SK-N-MC (cell line): ENCODE measurements around the gene ADGRB2.
"Not testable (repeated sequence)": the region's sequence is repeated elsewhere in the genome, so short reads cannot be mapped to it uniquely, and the experiment has no call there.

Experiments used
- DNase-seq: peaks from one replicate; pipeline ENCODE4 v3.0.0-alpha.2; 2011; ENCODE audit warnings: low read depth, low spot score
- H3K27ac ChIP-seq: fragments of 200-600 bp; sonication (generic); 2 replicates; pipeline ENCODE4 v1.5.1; 2016; ENCODE audit warnings: mixed run types
- H3K36me3 ChIP-seq: fragments of 200-600 bp; sonication (generic); 2 replicates; pipeline ENCODE4 v1.6.1; 2017; ENCODE audit warnings: antibody characterized with exemption, low read length, mixed read lengths; ENCODE audit not compliant: insufficient read depth
- H3K4me3 ChIP-seq: fragments of 200-600 bp; sonication (generic); 2 replicates; pipeline ENCODE4 v1.5.1; 2016
- H3K9ac ChIP-seq: fragments of 200-600 bp; sonication (generic); 2 replicates; pipeline ENCODE4 v1.8.0; 2017; ENCODE audit warnings: mixed run types, mixed read lengths; ENCODE audit not compliant: insufficient read length
- H3K9me3 ChIP-seq: fragments of 200-600 bp; sonication (generic); 2 replicates; pipeline ENCODE4 v1.6.1; 2017; ENCODE audit warnings: low read depth, mild to moderate bottlenecking, antibody characterized with exemption, low read length, moderate library complexity, mixed read lengths
- EZH2 ChIP-seq: fragments of 200-600 bp; sonication (generic); IDR thresholded peaks from one replicate; pipeline ENCODE4 v1.6.1; 2017; ENCODE audit warnings: antibody characterized with exemption
- FOXP2 ChIP-seq: optimal IDR thresholded peaks from 2 replicates; pipeline ENCODE3; 2011; ENCODE audit warnings: mild to moderate bottlenecking, moderate library complexity; ENCODE audit not compliant: insufficient read depth; ENCODE audit errors: extremely low read length, control extremely low read depth
- POLR2AphosphoS5 ChIP-seq: IDR thresholded peaks from 2 replicates; pipeline ENCODE4 v1.6.1; 2012; ENCODE audit warnings: mild to moderate bottlenecking, low read depth, low read length, borderline replicate concordance

Gene ADGRB2

DNA sequence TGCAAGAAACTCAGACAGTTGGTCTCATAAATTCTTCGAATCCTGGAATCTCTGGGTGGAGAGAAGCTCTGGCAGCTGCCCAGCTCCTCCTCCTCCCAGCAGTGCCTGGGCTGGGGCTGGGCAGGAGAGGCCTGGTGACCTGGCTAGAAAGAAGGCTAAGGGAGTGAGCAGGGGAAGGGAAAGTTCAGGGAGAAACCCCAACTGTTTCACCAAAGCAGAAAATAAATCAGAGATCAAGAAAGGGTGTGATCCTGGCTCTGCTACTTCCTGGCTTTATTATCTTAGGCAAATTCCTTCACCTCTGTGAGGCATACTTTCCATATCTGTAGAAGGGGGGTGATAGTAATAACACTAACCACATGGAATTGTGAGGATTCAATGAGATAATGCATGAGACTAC, 51.5 kb downstream of the ADGRB2 start:
- TF ChIP-seq FOXP2 = no peak
- TF ChIP-seq EZH2 = no peak
- TF ChIP-seq POLR2AphosphoS5 = no peak
- H3K36me3 ChIP-seq = no peaks in the 10 kb centered on the region
- H3K4me3 ChIP-seq = peak overlapping the region; percentile 61
- H3K27ac ChIP-seq = peak overlapping the region; percentile 81
- no peaks in the 10 kb centered on the region for H3K9me3 ChIP-seq
- DNase-seq = no peak
- H3K9ac ChIP-seq = peak overlapping the region; percentile 55

DNA sequence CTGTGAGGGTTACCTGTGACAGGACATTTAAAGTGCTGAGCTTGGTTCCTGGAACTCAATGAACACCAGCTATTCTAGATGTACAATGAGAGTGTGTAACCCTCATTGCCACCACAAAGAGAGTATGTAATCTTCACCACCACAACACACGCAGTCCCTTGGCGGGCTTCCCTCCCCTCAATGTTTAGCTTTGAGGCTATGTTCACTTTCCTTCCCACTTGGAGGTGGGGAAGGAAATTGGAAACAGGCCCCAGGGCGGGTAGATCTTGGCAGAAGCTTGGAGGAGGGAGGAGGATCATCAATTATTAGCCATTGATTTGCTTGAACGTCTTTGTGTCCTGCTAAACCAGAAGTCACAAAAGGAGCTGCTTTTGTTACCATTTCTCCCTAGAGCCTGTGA, 52.1 kb downstream of the ADGRB2 start:
- H3K36me3 ChIP-seq = no peaks in the 10 kb centered on the region
- peak overlapping the region; percentile 81 for H3K27ac ChIP-seq
- TF ChIP-seq POLR2AphosphoS5 (no peak), FOXP2 (no peak)
- H3K9me3 ChIP-seq = no peaks in the 10 kb centered on the region
- peak overlapping the region; percentile 55 for H3K9ac ChIP-seq
- DNase-seq = no peak
- H3K4me3 ChIP-seq = peak overlapping the region; percentile 61

DNA sequence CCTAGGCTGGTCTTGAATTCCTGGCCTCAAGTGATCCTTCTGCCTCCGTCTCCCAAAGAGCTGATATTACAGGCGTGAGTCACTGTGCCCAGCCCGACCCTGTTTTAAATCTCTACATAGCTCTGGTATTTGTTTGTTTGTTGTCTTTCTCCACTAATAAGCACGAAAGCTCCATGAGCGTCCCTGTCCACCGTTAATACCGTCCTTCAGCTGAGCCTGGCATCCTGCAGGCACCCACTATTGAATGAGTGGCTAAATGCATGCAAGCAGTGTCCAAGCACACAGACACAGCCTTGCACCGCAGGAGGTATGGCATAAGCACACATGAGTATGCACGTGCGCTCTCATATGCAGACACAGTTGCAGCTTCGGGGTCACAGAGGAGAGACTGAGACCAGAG, 55.8 kb downstream of the ADGRB2 start:
- Histone ChIP-seq H3K36me3 (no peaks in the 10 kb centered on the region), H3K9ac (no peak overlapping the region), H3K27ac (no peak overlapping the region), H3K9me3 (no peaks in the 10 kb centered on the region), H3K4me3 (no peak overlapping the region)
- DNase-seq = no peak
- no peak for TF ChIP-seq POLR2AphosphoS5
- TF ChIP-seq FOXP2 = no peak
- TF ChIP-seq EZH2 = no peak

DNA sequence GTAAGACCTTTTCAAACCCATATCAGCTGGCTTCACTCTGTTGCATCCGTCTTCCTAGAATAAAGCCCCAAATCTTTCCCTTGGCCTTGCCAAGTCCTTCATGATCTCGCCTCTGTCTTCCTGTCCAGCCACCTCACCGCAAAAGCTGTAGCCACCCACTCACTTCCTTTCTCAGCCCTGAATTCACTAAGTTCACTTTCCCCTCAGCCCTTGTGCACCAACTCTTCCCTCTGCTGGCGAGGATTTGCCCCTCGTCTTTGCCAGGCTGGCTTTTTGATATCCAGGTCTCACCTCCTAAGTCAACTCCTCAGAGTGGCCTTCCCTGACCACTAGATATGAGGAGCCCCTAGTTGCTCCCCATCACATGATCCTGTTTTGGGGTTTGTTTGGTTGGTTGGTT, 56.4 kb downstream of the ADGRB2 start:
- DNase-seq = no peak
- no peaks in the 10 kb centered on the region for H3K36me3 ChIP-seq
- no peak for TF ChIP-seq EZH2
- no peak for TF ChIP-seq POLR2AphosphoS5
- no peak for TF ChIP-seq FOXP2
- no peak overlapping the region for H3K4me3 ChIP-seq
- no peak overlapping the region for H3K27ac ChIP-seq
- H3K9me3 ChIP-seq = no peaks in the 10 kb centered on the region
- no peak overlapping the region for H3K9ac ChIP-seq

DNA sequence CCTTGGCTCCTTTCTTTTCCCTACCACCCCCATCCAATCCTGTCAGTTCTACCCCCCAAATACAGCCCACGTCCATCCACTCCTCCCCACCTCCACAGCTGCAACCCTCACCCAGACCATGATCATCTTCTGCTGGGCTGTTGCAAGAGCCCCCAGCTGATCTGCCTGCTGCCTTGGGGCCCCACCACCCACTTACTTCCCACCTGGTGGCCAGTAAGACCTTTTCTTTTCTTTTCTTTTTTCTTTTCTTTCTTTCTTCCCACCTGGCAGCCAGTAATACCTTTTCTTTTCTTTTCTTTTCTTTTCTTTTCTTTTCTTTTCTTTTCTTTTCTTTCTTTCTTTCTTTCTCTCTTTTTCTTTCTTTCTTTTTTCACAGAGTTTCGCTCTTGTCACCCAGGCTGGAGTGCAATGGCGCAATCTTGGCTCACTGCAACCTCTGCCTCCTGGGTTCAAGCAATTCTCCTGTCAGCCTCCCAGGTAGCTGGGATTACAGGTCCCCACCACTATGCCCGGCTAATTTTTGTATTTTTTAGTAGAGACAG, 57.0 kb downstream of the ADGRB2 start:
- H3K27ac ChIP-seq = peak overlapping the region; percentile 99; the same call in 1 of the 2 replicates
- not testable (repeated sequence) for H3K9me3 ChIP-seq, H3K9ac ChIP-seq, H3K36me3 ChIP-seq, DNase-seq, H3K4me3 ChIP-seq

DNA sequence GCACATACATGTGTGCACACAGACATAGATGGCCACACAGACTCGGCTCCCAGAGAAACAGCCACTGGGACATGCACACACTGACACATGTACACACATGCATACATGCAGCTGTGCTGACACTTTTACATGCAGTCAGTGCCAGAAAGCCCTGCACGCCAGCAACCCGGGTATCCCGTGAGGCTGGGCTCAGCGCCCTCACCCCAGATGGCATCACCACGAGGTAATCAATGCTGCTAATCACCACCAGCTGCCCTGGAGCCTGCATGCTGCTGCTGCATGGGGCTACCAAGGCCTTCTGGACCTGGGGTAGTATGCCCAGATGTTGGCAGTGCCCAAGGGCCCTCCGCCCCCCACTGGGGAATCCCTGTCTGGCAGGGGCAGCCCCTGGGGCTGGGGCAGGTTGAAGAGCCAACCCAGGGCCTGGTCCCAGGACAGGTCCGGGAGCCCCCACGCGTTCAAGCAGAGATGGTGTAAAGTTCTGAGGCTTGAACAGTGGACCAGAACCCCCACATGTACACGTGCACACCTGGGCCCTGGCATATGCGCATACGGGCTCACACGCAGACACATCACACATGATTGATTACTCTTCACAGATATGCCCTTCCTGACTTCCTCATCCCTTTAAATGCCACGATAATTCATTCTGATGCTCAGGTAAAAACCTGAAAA, 57.6 kb downstream of the ADGRB2 start:
- H3K9me3 ChIP-seq = no peaks in the 10 kb centered on the region
- no peak overlapping the region for H3K4me3 ChIP-seq
- H3K9ac ChIP-seq = no peak overlapping the region
- peaks cover 3% of the 10 kb centered on the region; the same call in 1 of the 2 replicates for H3K36me3 ChIP-seq
- peak overlapping the region; percentile 99; the same call in 1 of the 2 replicates for H3K27ac ChIP-seq
- no peak for DNase-seq
- TF ChIP-seq FOXP2 (no peak), EZH2 (no peak), POLR2AphosphoS5 (no peak)

DNA sequence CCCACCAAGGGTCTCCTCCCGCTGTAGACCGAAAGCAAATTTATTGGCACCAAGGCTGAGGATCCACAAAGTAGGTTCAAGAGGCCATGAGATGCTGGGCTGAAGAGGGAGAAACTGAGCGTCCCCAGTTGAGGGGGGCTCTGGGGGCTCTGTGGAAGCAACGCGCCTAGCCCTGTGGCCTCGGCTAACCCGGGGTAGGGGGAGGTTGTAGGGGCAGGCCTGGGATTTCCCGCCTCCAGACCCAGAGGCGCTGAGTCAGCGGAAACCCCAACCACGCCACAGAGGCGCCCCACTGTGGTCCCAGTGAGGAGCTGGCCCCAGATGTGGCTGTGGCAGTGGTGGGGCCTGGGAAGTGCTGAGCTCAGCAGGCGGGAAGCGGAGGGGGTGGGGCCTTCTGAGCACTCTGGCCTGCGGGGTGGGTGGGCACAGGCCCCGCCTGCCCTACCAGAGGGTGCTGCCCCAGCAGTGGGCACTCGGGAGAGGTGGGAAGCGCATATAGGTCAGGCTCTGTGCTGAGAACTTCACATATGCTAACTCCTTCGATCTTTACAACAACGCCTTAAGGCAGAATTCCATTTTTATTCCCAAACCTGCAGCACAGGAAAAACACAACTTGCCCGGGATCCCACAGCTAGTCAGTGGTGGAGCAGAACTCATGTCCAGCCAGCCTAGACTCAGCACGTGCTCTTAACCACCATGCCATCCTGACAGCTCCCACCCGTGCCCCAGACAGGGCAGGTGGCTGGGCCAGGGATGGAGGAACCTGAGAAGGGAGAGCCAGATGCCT, 58.9 kb downstream of the ADGRB2 start:
- TF ChIP-seq FOXP2 = no peak
- TF ChIP-seq POLR2AphosphoS5 = peak; percentile 85
- no peak for DNase-seq
- Histone ChIP-seq H3K27ac (peak overlapping the region; percentile 99), H3K9me3 (no peaks in the 10 kb centered on the region), H3K36me3 (peaks cover 15% of the 10 kb centered on the region), H3K4me3 (peak overlapping the region; percentile 85), H3K9ac (peak overlapping the region; percentile 85)

DNA sequence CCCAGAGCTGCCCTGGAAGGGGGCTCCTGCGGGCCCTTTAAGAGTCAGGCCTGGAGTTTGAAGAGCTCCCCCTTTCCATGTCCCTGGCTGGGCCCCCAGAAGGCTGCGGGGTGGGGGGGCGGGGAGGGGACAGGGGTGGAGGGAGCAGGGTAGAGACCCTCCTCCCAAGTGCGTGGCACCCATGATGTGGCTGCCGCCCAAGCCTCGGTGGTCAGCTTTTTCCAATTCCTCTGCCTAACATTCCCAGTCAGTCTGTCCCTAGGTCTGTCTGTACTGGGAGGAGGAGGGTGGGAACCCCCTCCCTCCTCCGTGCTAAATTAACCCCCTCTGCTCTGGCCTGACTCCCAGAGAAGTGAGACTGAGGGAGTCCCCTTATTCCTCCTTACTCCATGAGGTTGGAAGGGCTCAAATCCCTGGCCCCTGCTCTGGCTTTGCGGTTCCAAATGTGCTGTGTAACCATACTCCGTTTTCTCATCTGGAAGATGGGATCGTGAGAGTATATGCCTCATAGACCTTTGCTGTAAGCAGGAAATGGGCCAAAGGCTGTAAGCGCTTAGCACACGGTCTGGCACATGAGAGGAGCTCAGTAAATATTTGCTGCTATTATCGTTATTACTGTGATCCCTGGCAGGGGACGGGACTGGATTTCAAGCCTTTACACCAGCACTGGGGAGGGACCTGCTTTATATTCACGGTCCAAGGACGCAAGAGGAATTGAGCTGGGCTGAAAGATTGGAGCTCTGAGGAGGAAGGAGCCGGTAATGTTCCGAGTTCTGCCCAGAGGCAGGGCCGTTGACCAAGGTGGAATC, 59.7 kb downstream of the ADGRB2 start:
- TF ChIP-seq POLR2AphosphoS5 (no peak; the same call in 1 of the 2 replicates), FOXP2 (no peak), EZH2 (no peak)
- peaks cover 23% of the 10 kb centered on the region for H3K36me3 ChIP-seq
- H3K4me3 ChIP-seq = peak overlapping the region; percentile 85
- no peaks in the 10 kb centered on the region for H3K9me3 ChIP-seq
- H3K9ac ChIP-seq = peak overlapping the region; percentile 85
- no peak for DNase-seq
- peak overlapping the region; percentile 99 for H3K27ac ChIP-seq
